Measurements from ENCODE around the gene SLCO4C1.

The SLCO4C1 gene

GRCh38 chr5:102270036-102270435 is 26.0 kb downstream of the SLCO4C1 start:
- DNase-seq = no peak

- DNase-seq = no peak
Observed at GRCh38 chr5:102262688-102263087, 33.4 kb downstream of the SLCO4C1 start.

- peak; percentile 39 for DNase-seq
Observed at GRCh38 chr5:102249381-102249780, 46.7 kb downstream of the SLCO4C1 start.

GRCh38 chr5:102243213-102243612 is 52.9 kb downstream of the SLCO4C1 start:
- DNase-seq = no peak

- no peak for DNase-seq
Observed at GRCh38 chr5:102241809-102242421, 54.2 kb downstream of the SLCO4C1 start.

GRCh38 chr5:102231693-102232619 is 64.1 kb downstream of the SLCO4C1 start:
- peak; percentile 20 for DNase-seq

GRCh38 chr5:102229685-102230084 is 66.4 kb downstream of the SLCO4C1 start:
- DNase-seq = peak; percentile 70

GRCh38 chr5:102226321-102226720 is 69.8 kb downstream of the SLCO4C1 start:
- DNase-seq = no peak

GRCh38 chr5:102223542-102224477 is 72.3 kb downstream of the SLCO4C1 start:
- DNase-seq = peak; percentile 70

- no peak for DNase-seq
Observed at GRCh38 chr5:102222772-102223171, 73.3 kb downstream of the SLCO4C1 start.

- no peak for DNase-seq
Observed at GRCh38 chr5:102221949-102222348, 74.1 kb downstream of the SLCO4C1 start.

GRCh38 chr5:102218159-102218558 is 77.9 kb downstream of the SLCO4C1 start:
- no peak for DNase-seq

- no peak for DNase-seq
Observed at GRCh38 chr5:102216678-102217077, 79.4 kb downstream of the SLCO4C1 start.

- DNase-seq = peak; percentile 95
Observed at GRCh38 chr5:102211165-102211564, 84.9 kb downstream of the SLCO4C1 start.

GRCh38 chr5:102200861-102201260 is 95.2 kb downstream of the SLCO4C1 start:
- DNase-seq = no peak

- no peak for DNase-seq
Observed at GRCh38 chr5:102196481-102196880, 99.6 kb downstream of the SLCO4C1 start.

Data from MV-4-11 (cell line).